ENCODE measurements around the gene ST3GAL4.

GRCh38 chr11:126332221-126332711 lies 23.2 kb upstream of the ST3GAL4 start:
- no peak for TF ChIP-seq CTCF (IDR thresholded peaks at IDR 0.05)
- TF ChIP-seq POLR2A (IDR thresholded peaks at IDR 0.05): no peak

Measured in testis (tissue), 2 donors.